ENCODE data around the gene AFF4. TPM values are rescaled to one million over a fixed set of nuclear protein-coding genes. Genes with fewer than 3 reads are reported as not detected.

Gene AFF4
- total and polyA plus RNA-seq, 9 of the 15 experiments (the other 6 are each of a cell fraction or from before 2014, with no cell fraction given): 1.7 to 25.8 (median 17.9) TPM

- TF ChIP-seq, protein P1, sequence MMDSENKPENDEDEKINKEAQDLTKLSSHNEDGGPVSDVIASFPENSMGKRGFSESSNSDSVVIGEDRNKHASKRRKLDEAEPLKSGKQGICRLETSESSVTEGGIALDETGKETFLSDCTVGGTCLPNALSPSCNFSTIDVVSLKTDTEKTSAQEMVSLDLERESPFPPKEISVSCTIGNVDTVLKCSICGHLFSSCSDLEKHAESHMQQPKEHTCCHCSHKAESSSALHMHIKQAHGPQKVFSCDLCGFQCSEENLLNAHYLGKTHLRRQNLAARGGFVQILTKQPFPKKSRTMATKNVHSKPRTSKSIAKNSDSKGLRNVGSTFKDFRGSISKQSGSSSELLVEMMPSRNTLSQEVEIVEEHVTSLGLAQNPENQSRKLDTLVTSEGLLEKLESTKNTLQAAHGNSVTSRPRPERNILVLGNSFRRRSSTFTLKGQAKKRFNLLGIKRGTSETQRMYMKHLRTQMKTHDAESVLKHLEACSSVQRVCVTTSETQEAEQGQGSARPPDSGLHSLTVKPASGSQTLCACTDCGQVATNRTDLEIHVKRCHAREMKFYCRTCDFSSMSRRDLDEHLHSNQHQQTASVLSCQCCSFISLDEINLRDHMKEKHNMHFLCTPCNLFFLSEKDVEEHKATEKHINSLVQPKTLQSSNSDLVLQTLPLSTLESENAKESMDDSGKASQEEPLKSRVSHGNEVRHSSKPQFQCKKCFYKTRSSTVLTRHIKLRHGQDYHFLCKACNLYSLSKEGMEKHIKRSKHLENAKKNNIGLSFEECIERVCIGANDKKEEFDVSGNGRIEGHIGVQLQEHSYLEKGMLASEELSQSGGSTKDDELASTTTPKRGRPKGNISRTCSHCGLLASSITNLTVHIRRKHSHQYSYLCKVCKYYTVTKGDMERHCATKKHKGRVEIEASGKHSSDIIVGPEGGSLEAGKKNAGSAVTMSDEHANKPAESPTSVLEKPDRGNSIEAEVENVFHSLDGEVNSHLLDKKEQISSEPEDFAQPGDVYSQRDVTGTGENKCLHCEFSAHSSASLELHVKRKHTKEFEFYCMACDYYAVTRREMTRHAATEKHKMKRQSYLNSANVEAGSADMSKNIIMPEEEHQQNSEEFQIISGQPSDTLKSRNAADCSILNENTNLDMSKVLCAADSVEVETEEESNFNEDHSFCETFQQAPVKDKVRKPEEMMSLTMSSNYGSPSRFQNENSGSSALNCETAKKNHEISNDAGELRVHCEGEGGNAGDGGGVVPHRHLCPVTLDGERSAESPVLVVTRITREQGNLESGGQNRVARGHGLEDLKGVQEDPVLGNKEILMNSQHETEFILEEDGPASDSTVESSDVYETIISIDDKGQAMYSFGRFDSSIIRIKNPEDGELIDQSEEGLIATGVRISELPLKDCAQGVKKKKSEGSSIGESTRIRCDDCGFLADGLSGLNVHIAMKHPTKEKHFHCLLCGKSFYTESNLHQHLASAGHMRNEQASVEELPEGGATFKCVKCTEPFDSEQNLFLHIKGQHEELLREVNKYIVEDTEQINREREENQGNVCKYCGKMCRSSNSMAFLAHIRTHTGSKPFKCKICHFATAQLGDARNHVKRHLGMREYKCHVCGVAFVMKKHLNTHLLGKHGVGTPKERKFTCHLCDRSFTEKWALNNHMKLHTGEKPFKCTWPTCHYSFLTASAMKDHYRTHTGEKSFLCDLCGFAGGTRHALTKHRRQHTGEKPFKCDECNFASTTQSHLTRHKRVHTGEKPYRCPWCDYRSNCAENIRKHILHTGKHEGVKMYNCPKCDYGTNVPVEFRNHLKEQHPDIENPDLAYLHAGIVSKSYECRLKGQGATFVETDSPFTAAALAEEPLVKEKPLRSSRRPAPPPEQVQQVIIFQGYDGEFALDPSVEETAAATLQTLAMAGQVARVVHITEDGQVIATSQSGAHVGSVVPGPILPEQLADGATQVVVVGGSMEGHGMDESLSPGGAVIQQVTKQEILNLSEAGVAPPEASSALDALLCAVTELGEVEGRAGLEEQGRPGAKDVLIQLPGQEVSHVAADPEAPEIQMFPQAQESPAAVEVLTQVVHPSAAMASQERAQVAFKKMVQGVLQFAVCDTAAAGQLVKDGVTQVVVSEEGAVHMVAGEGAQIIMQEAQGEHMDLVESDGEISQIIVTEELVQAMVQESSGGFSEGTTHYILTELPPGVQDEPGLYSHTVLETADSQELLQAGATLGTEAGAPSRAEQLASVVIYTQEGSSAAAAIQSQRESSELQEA (IDR thresholded peaks at IDR 0.05; ENCODE audit: low read depth): no peak
- TF ChIP-seq RBM17 (IDR thresholded peaks at IDR 0.05; ENCODE audit: borderline replicate concordance, low read depth, low read length): no peak
- peak; percentile 68 for TF ChIP-seq SAP30 (IDR thresholded peaks at IDR 0.05; ENCODE audit: borderline replicate concordance, insufficient read depth, low read depth, low read length, poor library complexity, severe bottlenecking)
- TF ChIP-seq PHTF2 (CRISPR knock-in tag; IDR thresholded peaks at IDR 0.05): no peak
- TF ChIP-seq HOXB6 (CRISPR knock-in tag; IDR thresholded peaks at IDR 0.05; ENCODE audit: borderline replicate concordance): no peak
- no peak for TF ChIP-seq RBM39 (optimal IDR thresholded peaks at IDR 0.05; ENCODE audit: low read depth, low read length)
- no peak for TF ChIP-seq BCL6 (CRISPR knock-in tag; IDR thresholded peaks at IDR 0.05)
- no peak for TF ChIP-seq TRIM25 (IDR thresholded peaks at IDR 0.05; ENCODE audit: borderline replicate concordance)
- TF ChIP-seq RAD51 (IDR thresholded peaks at IDR 0.05; ENCODE audit: borderline replicate concordance, low read depth): peak; percentile 100
- no peak for TF ChIP-seq U2AF2 (optimal IDR thresholded peaks at IDR 0.05; ENCODE audit: low read depth, low read length)
- TF ChIP-seq, protein P2, sequence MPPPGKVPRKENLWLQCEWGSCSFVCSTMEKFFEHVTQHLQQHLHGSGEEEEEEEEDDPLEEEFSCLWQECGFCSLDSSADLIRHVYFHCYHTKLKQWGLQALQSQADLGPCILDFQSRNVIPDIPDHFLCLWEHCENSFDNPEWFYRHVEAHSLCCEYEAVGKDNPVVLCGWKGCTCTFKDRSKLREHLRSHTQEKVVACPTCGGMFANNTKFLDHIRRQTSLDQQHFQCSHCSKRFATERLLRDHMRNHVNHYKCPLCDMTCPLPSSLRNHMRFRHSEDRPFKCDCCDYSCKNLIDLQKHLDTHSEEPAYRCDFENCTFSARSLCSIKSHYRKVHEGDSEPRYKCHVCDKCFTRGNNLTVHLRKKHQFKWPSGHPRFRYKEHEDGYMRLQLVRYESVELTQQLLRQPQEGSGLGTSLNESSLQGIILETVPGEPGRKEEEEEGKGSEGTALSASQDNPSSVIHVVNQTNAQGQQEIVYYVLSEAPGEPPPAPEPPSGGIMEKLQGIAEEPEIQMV (tag; conservative IDR thresholded peaks at IDR 0.05; ENCODE audit: low read depth): no peak
- no peak for TF ChIP-seq ZNF3 (CRISPR knock-in tag; IDR thresholded peaks at IDR 0.05)
- no peak for TF ChIP-seq BRF2 (IDR thresholded peaks at IDR 0.05; ENCODE audit: borderline replicate concordance, insufficient read depth, insufficient read length)
These were observed at the start of gene AFF4 (continued) for GRCh38 chr5:132963171-132964104.

Measured in K562 (cell line).